SH-SY5Y (cell line): Measurements from ENCODE around the gene ARHGAP15.
A peak's percentile ranks its signal among the peaks of the same experiment; 100 is the strongest.

Experiments used
- GATA2 ChIP-seq: IDR thresholded peaks from 2 replicates; pipeline ENCODE4 v1.6.1; 2011; ENCODE audit warnings: mild to moderate bottlenecking, low read depth, low read length
- GATA3 ChIP-seq: IDR thresholded peaks from 2 replicates; pipeline ENCODE4 v1.6.1; 2011; ENCODE audit warnings: low read depth, mild to moderate bottlenecking, low read length, moderate library complexity

Gene ARHGAP15

DNA sequence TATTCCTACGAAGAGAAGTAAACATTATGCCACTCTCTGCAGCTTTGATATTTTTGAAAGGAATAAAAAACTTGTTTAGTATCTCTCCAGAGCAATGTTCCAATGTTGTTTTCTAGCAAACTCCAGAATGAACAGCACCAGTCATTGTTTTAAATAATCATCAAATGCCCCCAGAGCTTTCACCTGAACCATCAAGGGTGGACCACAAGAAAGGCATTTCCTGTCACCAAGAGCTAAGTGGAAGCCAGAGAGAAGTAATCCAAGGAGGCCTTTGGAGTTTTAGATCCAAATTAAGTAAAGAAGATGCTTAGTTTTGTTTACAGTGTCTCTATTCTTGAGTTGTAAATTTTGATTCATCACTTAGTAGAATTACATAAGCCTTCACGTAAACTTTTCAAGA lies 559.0 kb downstream of the ARHGAP15 start:
- no peak for TF ChIP-seq GATA2
- TF ChIP-seq GATA3: no peak

DNA sequence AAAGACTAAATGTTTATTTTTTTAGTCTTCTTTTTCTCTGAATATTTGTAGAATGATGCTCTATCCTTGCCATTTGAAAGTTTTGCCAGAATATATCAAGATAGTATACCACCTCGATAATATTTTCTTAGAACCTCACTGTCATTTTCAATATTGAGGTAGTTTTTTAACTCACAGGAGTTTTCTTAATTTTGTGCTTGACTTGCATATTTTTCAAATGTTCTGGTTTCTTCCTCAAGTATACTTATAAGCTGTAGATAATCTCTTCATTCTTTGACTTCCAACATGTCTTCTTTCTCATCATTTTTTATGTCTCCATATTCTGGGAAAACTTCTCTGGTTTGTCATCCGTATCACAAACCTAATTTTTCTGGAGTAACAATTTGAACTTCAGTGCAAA lies 559.6 kb downstream of the ARHGAP15 start:
- TF ChIP-seq GATA2 (no peak), GATA3 (no peak)

- TF ChIP-seq GATA2: no peak
- TF ChIP-seq GATA3: no peak
Observed at GRCh38 chr2:143689541-143689940, 560.3 kb downstream of the ARHGAP15 start.

GRCh38 chr2:143690235-143690634 lies 561.0 kb downstream of the ARHGAP15 start:
- no peak for TF ChIP-seq GATA3
- no peak for TF ChIP-seq GATA2

GRCh38 chr2:143691121-143691520 lies 561.9 kb downstream of the ARHGAP15 start:
- TF ChIP-seq GATA2: no peak
- no peak for TF ChIP-seq GATA3

DNA sequence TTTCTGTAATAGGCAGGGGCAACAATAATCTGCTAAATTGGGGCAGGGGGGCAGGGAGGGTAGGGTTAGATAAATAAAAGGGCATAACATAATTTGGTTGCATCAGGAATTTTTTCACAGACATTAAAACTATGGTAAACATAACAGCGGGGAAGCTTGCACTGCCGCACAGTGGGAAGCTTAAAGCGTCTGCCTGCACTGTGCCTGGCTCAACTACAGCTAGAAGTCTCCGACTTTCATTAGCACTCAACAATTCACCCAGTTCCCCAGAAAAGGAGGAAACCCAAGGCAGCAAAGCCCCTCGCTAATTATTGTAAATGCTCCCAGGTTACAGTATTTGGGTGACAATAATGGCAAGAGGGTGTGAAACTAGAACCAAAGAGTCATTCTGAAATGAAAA lies 562.9 kb downstream of the ARHGAP15 start:
- TF ChIP-seq GATA2 (no peak), GATA3 (no peak)

GRCh38 chr2:143692967-143693366 lies 563.7 kb downstream of the ARHGAP15 start:
- TF ChIP-seq GATA2 (no peak), GATA3 (no peak)

- TF ChIP-seq GATA2 (peak; percentile 83), GATA3 (peak; percentile 64; the same call in 1 of the 2 replicates)
Observed at GRCh38 chr2:143694335-143694734, 565.1 kb downstream of the ARHGAP15 start.

- no peak for TF ChIP-seq GATA2
- TF ChIP-seq GATA3: no peak
Observed at GRCh38 chr2:143696651-143697050, 567.4 kb downstream of the ARHGAP15 start.

DNA sequence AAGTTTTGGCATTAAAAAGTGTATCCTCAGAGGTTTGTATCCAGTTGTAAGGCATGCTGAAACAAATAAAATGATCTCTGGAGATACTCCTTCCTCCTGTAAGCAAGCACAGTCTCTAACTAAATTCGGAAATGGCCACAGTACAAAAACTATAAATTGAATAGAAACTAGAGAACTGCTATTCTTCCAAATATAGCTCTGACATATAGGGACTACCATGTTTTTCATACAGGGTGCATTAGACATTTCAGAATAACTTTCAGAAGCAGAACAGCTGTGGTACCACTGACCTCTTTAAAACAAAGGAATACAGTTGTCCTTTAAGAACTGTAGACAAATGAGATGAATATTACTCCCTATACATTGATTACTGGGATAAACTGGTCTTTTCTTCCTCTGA lies 568.5 kb downstream of the ARHGAP15 start:
- no peak for TF ChIP-seq GATA3
- no peak for TF ChIP-seq GATA2

GRCh38 chr2:143698352-143698751 lies 569.1 kb downstream of the ARHGAP15 start:
- TF ChIP-seq GATA3: no peak
- TF ChIP-seq GATA2: no peak

DNA sequence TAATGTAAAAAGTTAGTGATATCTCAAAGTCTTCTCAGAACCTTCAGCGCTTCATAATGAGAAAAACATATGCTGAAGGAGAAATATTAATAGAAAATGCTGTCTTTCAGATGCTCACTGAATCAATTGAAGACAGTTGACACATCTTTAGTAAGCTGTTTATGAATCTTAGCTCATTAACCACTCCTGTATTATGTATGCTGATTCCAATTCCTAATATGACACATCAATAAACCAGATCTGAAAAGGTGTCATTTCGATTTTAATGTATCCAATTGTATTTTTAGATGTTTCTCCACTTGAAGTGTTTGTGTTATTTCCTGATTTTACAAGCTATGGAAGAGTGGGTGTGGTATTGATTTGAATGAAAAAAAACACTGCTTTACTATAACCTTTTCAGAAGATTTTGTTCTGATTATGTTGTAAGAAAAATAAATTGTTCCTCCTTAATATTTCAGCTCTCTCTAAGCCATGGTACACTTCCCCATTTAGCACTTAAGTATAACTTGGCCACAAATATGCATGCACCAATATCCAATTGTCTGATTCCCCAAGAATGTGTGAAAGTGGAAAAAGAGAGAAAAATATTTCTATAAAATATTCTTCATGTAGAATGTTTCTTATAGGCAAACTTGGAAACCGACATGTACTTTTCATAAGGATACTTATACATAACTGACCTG lies 569.8 kb downstream of the ARHGAP15 start:
- TF ChIP-seq GATA2: no peak
- TF ChIP-seq GATA3: no peak

- TF ChIP-seq GATA3 (no peak), GATA2 (no peak)
Observed at GRCh38 chr2:143700865-143701264, 571.6 kb downstream of the ARHGAP15 start.

- no peak for TF ChIP-seq GATA3
- TF ChIP-seq GATA2: no peak
Observed at GRCh38 chr2:143701785-143702184, 572.6 kb downstream of the ARHGAP15 start.

- TF ChIP-seq GATA3 (no peak), GATA2 (no peak)
Observed at GRCh38 chr2:143702931-143703330, 573.7 kb downstream of the ARHGAP15 start.
